Ovary (tissue), 9 donors: Measurements from ENCODE around the gene PKP3. TPM values are rescaled to one million over a fixed set of nuclear protein-coding genes. Genes with fewer than 3 reads are reported as not detected.
"Not testable (repeated sequence)": the region's sequence is repeated elsewhere in the genome, so short reads cannot be mapped to it uniquely, and the experiment has no call there.

ENCODE experiments used
- DNase-seq, 5 donors: peaks; one replicate each; pipeline ENCODE4 v3.0.0-alpha.2; 2019 to 2020
- H3K27ac ChIP-seq, 2 donors: fragments of 200-600 bp; one replicate each; pipeline versions ENCODE4 v1.5.1 to v1.8.0; 2019 to 2022
- H3K27me3 ChIP-seq: fragments of 200-600 bp; one replicate; pipeline ENCODE4 v1.8.0; 2022
- H3K36me3 ChIP-seq: fragments of 200-600 bp; sonication (generic); one replicate; pipeline ENCODE4 v1.5.1; 2019
- H3K4me1 ChIP-seq: one replicate; pipeline ENCODE4 v1.8.1; 2013; ENCODE audit warnings: mild to moderate bottlenecking, moderate library complexity; ENCODE audit not compliant: insufficient read depth
- H3K4me3 ChIP-seq: fragments of 200-600 bp; sonication (generic); one replicate; pipeline ENCODE4 v1.5.1; 2017
- H3K9me3 ChIP-seq, 2 donors: fragments of 200-600 bp in 1 of 2; sonication (generic) in 1 of 2; one replicate each; pipeline versions ENCODE4 v1.5.1 to v1.8.1; 2013 to 2019; ENCODE audit warnings: mild to moderate bottlenecking in 1 of 2, moderate library complexity in 1 of 2
- EP300 ChIP-seq: sonication (generic); formaldehyde crosslinking; IDR thresholded peaks from one replicate; pipeline ENCODE4 v1.6.1; 2017; ENCODE audit warnings: antibody characterized with exemption
- POLR2A ChIP-seq: fragments of 450-650 bp; IDR thresholded peaks from one replicate; pipeline ENCODE4 v1.6.1; 2017; ENCODE audit warnings: antibody characterized with exemption, mild to moderate bottlenecking, moderate library complexity
- WGBS, 3 donors: extraction: QIAGEN DNeasy Blood & Tissue Kit in 1 of 3; methylation state at CpG; one replicate each; pipeline versions ENCODE4 v1.1.5 to v1.1.7; 2013 to 2017; 5-methylcytosine and 5-hydroxymethylcytosine counted together
- intact Hi-C, 4 donors: fragments of 100-400 bp; cut with DNase I; formaldehyde crosslinking; loops; one replicate each; pipeline versions ENCODE4 v1.11.0 to v1.15.1; 2022 to 2023
- polyA plus RNA-seq, 2 donors: library from polyadenylated mRNA; stranded (reverse); fragments of 200-250 nt in 1 of 2; fragments of 350-450 nt in 1 of 2; fragmentation: Illumina TruSeq in 1 of 2; extraction: RNeasy Lipid Tissue Mini Kit (QIAGEN cat#74804) in 1 of 2; gene quantifications; one replicate each; pipeline ENCODE4 v1.2.3, GENCODE V29; 2013 to 2014
- total RNA-seq, 7 donors: library from RNA; depleted of rRNA in 2 of 7; stranded (reverse); fragments of >200 nt in 2 of 7; fragmentation: NEBNext Ultra II Directional in 3 of 7; extraction: Animal tissue kit (Norgen Biotek cat#: 25700) in 3 of 7; gene quantifications; one replicate each; pipeline versions ENCODE4 v1.1.0 to v1.2.4, GENCODE V29; 2016 to 2023
- TF ChIP-seq, protein P1 (sequence below), 3 donors: fragments of 450-650 bp in 2 of 3; fragments of 200-600 bp in 1 of 3; IDR thresholded peaks; one replicate each; pipeline versions ENCODE4 v1.5.1 to v1.8.0; 2016 to 2022; ENCODE audit warnings: antibody characterized with exemption in 3 of 3, mild to moderate bottlenecking in 1 of 3
- donor health status: DM: no; HTN: no; CAD: no; lungs with moderate emphysema.
- donor health status: DM: no; HTN: no; CAD: no.
- donor health status: Bipolar disorder and iron deficiency.
- donor health status: DM: yes; HTN: yes; CAD: no.
- donor health status: DM: no; HTN: no; CAD: no.
- donor health status: DM: yes; HTN: yes; CAD: no.

The PKP3 gene
- total and polyA plus RNA-seq, 9 donors, result 0.21 to 56.8 (median 3.0) TPM; not detected in 1

DNA sequence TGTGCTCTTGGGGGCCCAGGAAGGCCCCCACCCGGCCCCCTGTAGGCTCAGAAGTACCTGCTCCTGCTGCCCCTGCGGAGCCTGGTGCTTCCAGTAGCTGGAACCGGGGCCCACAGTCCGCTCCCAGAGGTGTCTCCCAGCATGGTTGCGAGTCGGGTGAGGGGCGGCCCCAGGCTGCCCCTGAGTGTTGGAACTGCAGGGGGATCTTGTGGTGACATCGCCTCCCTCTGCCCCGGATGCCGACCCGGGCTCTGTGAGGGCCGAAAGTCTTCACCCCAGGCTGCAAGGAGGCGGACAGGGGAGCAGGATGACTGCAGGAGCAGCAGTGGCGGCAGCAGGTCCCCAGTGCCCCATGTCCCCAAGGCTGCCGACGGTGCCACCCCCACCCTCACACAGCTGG lies 9.5 kb upstream of the PKP3 start:
- TF ChIP-seq, protein P1, sequence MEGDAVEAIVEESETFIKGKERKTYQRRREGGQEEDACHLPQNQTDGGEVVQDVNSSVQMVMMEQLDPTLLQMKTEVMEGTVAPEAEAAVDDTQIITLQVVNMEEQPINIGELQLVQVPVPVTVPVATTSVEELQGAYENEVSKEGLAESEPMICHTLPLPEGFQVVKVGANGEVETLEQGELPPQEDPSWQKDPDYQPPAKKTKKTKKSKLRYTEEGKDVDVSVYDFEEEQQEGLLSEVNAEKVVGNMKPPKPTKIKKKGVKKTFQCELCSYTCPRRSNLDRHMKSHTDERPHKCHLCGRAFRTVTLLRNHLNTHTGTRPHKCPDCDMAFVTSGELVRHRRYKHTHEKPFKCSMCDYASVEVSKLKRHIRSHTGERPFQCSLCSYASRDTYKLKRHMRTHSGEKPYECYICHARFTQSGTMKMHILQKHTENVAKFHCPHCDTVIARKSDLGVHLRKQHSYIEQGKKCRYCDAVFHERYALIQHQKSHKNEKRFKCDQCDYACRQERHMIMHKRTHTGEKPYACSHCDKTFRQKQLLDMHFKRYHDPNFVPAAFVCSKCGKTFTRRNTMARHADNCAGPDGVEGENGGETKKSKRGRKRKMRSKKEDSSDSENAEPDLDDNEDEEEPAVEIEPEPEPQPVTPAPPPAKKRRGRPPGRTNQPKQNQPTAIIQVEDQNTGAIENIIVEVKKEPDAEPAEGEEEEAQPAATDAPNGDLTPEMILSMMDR (IDR thresholded peaks at IDR 0.05), result no peak
- TF ChIP-seq POLR2A, result no peak
- no peak for TF ChIP-seq EP300
- no peak overlapping the region for H3K4me3 ChIP-seq
- H3K4me1 ChIP-seq, result no peaks in the 10 kb centered on the region
- no peaks in the 10 kb centered on the region for H3K36me3 ChIP-seq
- 85 to 92% (median 89%) methylated on average over 13 to 16 of the region's 16 CpGs for WGBS, 3 donors
- H3K27ac ChIP-seq, result no peak overlapping the region
- peaks cover 0 to 5% of the 10 kb centered on the region in 2 donors for H3K9me3 ChIP-seq
- DNase-seq, result no peak
- no peaks in the 10 kb centered on the region for H3K27me3 ChIP-seq
- intact Hi-C loops, result no loop called here

DNA sequence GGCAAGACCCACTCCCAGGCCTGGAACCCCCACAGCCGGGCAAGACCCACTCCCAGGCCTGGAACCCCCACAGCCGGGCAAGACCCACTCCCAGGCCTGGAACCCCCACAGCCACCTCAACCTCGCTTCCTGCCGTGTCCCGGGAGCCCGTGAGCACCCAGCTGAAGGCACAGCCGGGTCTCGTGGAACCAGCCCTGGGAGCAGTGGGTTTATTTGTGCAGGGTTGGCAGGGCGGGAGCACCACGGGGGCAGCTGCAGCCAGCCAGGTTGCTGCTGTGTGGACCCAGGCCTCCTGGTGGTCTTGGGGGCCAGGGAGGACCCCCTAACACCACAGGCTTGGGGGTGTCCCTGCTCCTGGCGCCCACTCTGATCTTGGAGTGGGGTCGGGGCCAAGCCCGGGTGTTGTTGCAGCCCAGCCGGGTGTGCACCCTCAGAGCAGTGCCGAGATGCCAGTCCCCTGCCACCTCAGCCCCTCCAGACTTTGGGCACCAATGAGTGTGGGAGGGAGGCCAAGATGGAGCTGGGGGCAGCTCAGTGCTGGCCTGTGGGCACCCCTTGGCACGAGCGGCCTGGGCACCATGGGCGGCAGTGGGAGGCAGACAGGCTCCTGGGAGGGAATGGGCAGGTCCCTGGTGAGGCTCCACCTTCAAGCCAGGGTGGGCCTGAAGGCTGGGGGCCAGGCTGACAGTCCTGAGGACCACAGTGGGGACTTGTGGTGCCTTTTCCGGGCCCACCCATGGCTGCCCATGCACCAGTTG lies 8.2 kb upstream of the PKP3 start:
- Histone ChIP-seq H3K4me3 (no peak overlapping the region), H3K4me1 (no peaks in the 10 kb centered on the region), H3K36me3 (no peaks in the 10 kb centered on the region), H3K9me3 (peaks cover 0 to 5% of the 10 kb centered on the region in 2 donors), H3K27me3 (no peaks in the 10 kb centered on the region), H3K27ac (no peak overlapping the region)
- WGBS, 3 donors, result 91 to 97% (median 92%) methylated on average over 14 to 18 of the region's 19 CpGs
- TF ChIP-seq POLR2A, result no peak
- no peak for TF ChIP-seq EP300
- TF ChIP-seq, protein P1 (IDR thresholded peaks at IDR 0.05), result no peak
- no peak for DNase-seq
- intact Hi-C loops, result no loop called here

DNA sequence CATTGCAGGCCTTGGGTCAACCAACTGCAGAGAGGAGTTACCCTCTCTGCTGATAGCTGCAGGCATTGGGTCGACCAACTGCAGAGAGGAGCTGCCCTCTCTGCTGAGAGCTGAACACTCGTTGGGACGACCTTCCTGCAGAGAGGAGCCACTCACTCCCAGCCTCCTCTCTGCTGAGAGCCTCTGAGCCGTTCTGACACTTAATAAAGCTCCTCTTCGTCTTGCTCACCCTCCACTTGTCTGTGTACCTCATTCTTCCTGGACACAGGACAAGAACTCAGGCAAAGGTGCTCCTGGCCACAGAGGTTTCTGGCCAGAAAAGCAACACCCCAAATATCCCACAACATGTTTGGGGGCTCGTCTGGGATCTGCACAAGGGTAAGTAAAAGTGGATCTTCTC lies 7.5 kb upstream of the PKP3 start:
- Histone ChIP-seq H3K27ac (no peak overlapping the region), H3K4me1 (no peaks in the 10 kb centered on the region), H3K4me3 (no peak overlapping the region), H3K36me3 (no peaks in the 10 kb centered on the region), H3K27me3 (no peaks in the 10 kb centered on the region), H3K9me3 (peaks cover 0 to 5% of the 10 kb centered on the region in 2 donors)
- intact Hi-C loops, result no loop called here
- no peak for TF ChIP-seq EP300
- DNase-seq, result no peak
- 86 to 90% (median 87%) methylated on average over 6 of the region's 6 CpGs for WGBS, 3 donors

DNA sequence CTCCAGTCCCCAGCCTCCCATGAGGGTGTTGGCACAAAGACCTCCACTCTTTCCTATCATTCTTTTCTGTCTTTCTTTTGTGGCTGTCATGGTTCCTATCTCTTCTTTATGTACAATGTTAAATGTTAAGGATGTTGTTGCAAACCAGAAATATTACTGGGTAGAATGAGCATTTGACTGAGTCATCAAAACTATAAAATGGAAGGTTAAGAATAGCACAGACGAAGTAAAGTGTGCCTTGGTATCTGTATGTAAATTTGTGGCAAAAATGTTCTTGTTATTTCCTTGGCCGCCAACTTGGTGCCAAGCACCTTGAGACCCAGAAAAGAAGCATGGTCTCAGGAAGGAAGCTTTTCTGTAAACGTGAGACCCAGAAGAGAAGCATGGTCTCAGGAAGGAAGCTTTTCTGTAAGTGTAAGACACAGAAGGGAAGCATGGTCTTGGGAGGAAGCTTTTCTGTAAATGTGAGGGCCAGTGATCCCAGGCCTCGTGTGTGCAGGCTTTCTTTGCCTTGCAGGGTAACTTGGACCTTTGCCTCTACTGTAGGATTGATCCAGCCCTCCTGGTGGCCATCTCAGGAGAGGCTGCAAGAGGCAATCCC lies 6.7 kb upstream of the PKP3 start:
- Histone ChIP-seq H3K27ac (no peak overlapping the region), H3K27me3 (no peaks in the 10 kb centered on the region), H3K36me3 (no peaks in the 10 kb centered on the region), H3K9me3 (peaks cover 0 to 5% of the 10 kb centered on the region in 2 donors), H3K4me3 (no peak overlapping the region), H3K4me1 (no peaks in the 10 kb centered on the region)
- no peak for TF ChIP-seq EP300
- TF ChIP-seq POLR2A, result no peak
- TF ChIP-seq, protein P1 (IDR thresholded peaks at IDR 0.05), result no peak
- 68 to 76% (median 73%) methylated on average over 4 of the region's 4 CpGs for WGBS, 3 donors
- no peak for DNase-seq
- intact Hi-C loops, result no loop called here

DNA sequence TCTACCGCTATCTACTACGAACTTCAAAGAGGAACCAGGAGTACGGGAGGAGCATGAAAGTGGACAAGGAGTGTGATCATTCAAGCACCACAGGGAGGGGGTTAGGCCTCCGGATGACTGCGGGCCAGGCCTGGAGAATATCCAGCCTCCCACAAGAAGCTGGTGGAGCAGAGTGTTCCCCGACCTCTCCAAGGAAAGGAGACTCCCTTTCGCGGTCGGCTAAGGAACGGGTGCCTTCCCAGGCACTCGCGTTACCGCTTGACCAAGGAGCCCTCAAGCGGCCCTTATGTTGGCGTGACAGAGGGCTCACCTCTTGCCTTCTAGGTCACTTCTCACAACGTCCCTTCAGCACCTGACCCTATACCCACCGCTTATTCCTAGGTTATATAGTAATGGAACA lies 4.6 kb upstream of the PKP3 start:
- H3K9me3 ChIP-seq, H3K4me3 ChIP-seq, H3K27ac ChIP-seq, DNase-seq, H3K4me1 ChIP-seq, intact Hi-C loops, H3K36me3 ChIP-seq, H3K27me3 ChIP-seq: not testable (repeated sequence)
- 16 to 18% (median 18%) methylated on average over 9 to 17 of the region's 17 CpGs for whole genome bisulfite sequencing, 3 donors
